K562 (cell line): ENCODE results near the gene TENT4B. TPM values are rescaled to one million over a fixed set of nuclear protein-coding genes. Genes with fewer than 3 reads are reported as not detected.

Experiments used
- ATAC-seq: fragments of 200-7000 bp; cut with Tn5 transposase; 3 replicates; pipeline ENCODE4 v1.9.1; 2020; ENCODE audit warnings: moderate library complexity
- BruUV-seq: library from RNA; stranded (reverse); fragments of 400-500 nt; replicated peaks from 2 replicates; lab custom pipeline; 2021; lab: Mats Ljungman, UMichigan
- CTCF ChIA-PET: fragments of 300-600 bp; formaldehyde crosslinking; extraction: SDS; loops from one replicate; lab custom pipeline; 2021; ENCODE audit warnings: low intra/inter-chr PET ratio; lab: Yijun Ruan, JAX
- POLR2A ChIA-PET: fragments of 300-600, 350-650 bp; sonication (Branson Sonifier 250); formaldehyde crosslinking; extraction: SDS; loops from one replicate; lab custom pipeline; 2021; ENCODE audit warnings: antibody characterized with exemption, inconsistent platforms; lab: Yijun Ruan, JAX
- DNase-seq, 4 experiments: peaks; one replicate each; pipeline versions ENCODE4 v3.0.0 to v3.0.0-alpha.2; 2011 to 2018; ENCODE audit warnings: low spot score in 3 of 4, mixed read lengths in 3 of 4; ENCODE audit errors: extremely low read depth in 1 of 4
- FAIRE-seq: peaks from 2 replicates; lab custom pipeline; 2011; peaks lifted over from hg19 to GRCh38; lab: Jason Lieb, UNC
- H2AFZ ChIP-seq: 2 replicates; pipeline ENCODE4 v1.6.0; 2011; ENCODE audit warnings: low read depth, low read length, control low read depth, inconsistent platforms
- H3K27ac ChIP-seq: fragments of 200-600 bp; 3 replicates; pipeline ENCODE4 v1.8.0; 2011; ENCODE audit warnings: low read depth, mild to moderate bottlenecking, control low read depth, inconsistent platforms, low read length, moderate library complexity, mixed read lengths; ENCODE audit errors: extremely low read depth
- H3K27me3 ChIP-seq, 2 experiments: fragments of 300-600 bp in 1 of 2; 2 replicates in 1 of 2; 3 replicates in 1 of 2; pipeline versions ENCODE4 v1.6.0 to v1.8.0; 2011; ENCODE audit warnings: inconsistent platforms in 2 of 2, low read length in 2 of 2, mild to moderate bottlenecking in 1 of 2, mixed read lengths in 1 of 2, moderate library complexity in 1 of 2; ENCODE audit not compliant: control insufficient read depth in 2 of 2, insufficient read depth in 2 of 2
- H3K36me3 ChIP-seq: fragments of 300-600 bp; 3 replicates; pipeline ENCODE4 v1.8.0; 2011; ENCODE audit warnings: mild to moderate bottlenecking, low read length, inconsistent platforms; ENCODE audit not compliant: control insufficient read depth, insufficient read depth
- H3K4me1 ChIP-seq, 2 experiments: fragments of 200-600 bp in 1 of 2; replicated peaks in 1 of 2; 2 replicates in 1 of 2; 3 replicates in 1 of 2; pipeline versions ENCODE4 v1.5.1 to v1.8.0; 2011; ENCODE audit warnings: inconsistent platforms in 2 of 2, low read length in 2 of 2, mild to moderate bottlenecking in 1 of 2, mixed read lengths in 1 of 2, moderate library complexity in 1 of 2; ENCODE audit not compliant: control insufficient read depth in 2 of 2, insufficient read depth in 2 of 2
- H3K4me2 ChIP-seq: 2 replicates; pipeline ENCODE4 v1.6.1; 2011; ENCODE audit warnings: low read length, control low read depth, inconsistent platforms, mixed read lengths; ENCODE audit not compliant: insufficient read depth
- H3K4me3 ChIP-seq: fragments of 200-600 bp; sonication (generic), shearing (Covaris generic); 2 replicates; pipeline ENCODE4 v1.5.1; 2016; ENCODE audit warnings: control low read depth, inconsistent platforms
- H3K79me2 ChIP-seq: fragments of 200-600 bp; 3 replicates; pipeline ENCODE4 v1.8.0; 2011; ENCODE audit warnings: low read length, inconsistent platforms; ENCODE audit not compliant: control insufficient read depth, insufficient read depth
- H3K9ac ChIP-seq, 2 experiments: 2 replicates each; pipeline versions ENCODE4 v1.6.0 to v1.6.1; 2011; ENCODE audit warnings: low read depth in 2 of 2, low read length in 2 of 2, control low read depth in 1 of 2, inconsistent platforms in 1 of 2, mild to moderate bottlenecking in 1 of 2, mixed read lengths in 1 of 2; ENCODE audit not compliant: insufficient read depth in 1 of 2
- H3K9me1 ChIP-seq: one replicate; pipeline ENCODE4 v1.6.0; 2011; ENCODE audit warnings: inconsistent platforms, mild to moderate bottlenecking, low read length, moderate library complexity; ENCODE audit not compliant: control insufficient read depth, insufficient read depth
- H3K9me3 ChIP-seq: replicated peaks from 2 replicates; pipeline ENCODE4 v1.5.1; 2011; ENCODE audit warnings: low read depth, low read length, inconsistent platforms; ENCODE audit not compliant: control insufficient read depth, insufficient read depth
- H4K20me1 ChIP-seq: replicated peaks from 2 replicates; pipeline ENCODE4 v1.6.1; 2011; ENCODE audit warnings: low read length, inconsistent platforms, mixed read lengths; ENCODE audit not compliant: control insufficient read depth, insufficient read depth
- CBX5 ChIP-seq: IDR thresholded peaks from 2 replicates; pipeline ENCODE4 v1.6.1; 2014; ENCODE audit warnings: low read depth, borderline replicate concordance
- CCNT2 ChIP-seq: IDR thresholded peaks from 2 replicates; pipeline ENCODE4 v1.6.1; 2011; ENCODE audit warnings: borderline replicate concordance, low read depth, mild to moderate bottlenecking, moderate library complexity, mixed read lengths, low read length; ENCODE audit not compliant: insufficient read length; ENCODE audit errors: extremely low read depth
- CHD2 ChIP-seq: IDR thresholded peaks from 2 replicates; pipeline ENCODE4 v1.6.1; 2011; ENCODE audit warnings: low read depth, low read length
- L3MBTL2 ChIP-seq: fragments of 450-650 bp; IDR thresholded peaks from 2 replicates; pipeline ENCODE4 v1.6.1; 2016; ENCODE audit warnings: mild to moderate bottlenecking, moderate library complexity
- NONO ChIP-seq, 2 experiments: fragments of 200-400 bp in 1 of 2; fragments of 450-650 bp in 1 of 2; formaldehyde crosslinking in 1 of 2; IDR thresholded peaks; 2 replicates each; pipeline ENCODE4 v1.6.1; 2017; ENCODE audit warnings: low read depth in 2 of 2, mild to moderate bottlenecking in 2 of 2, moderate library complexity in 2 of 2, low read length in 1 of 2
- NUFIP1 ChIP-seq: fragments of 450-650 bp; IDR thresholded peaks from 2 replicates; pipeline ENCODE4 v1.6.1; 2018; ENCODE audit not compliant: partially characterized antibody
- PCBP2 ChIP-seq: fragments of 200-400 bp; formaldehyde crosslinking; IDR thresholded peaks from 2 replicates; pipeline ENCODE4 v1.6.1; 2018; ENCODE audit warnings: low read length, low read depth, mild to moderate bottlenecking, moderate library complexity; ENCODE audit not compliant: poor library complexity, severe bottlenecking
- POLR2H ChIP-seq: IDR thresholded peaks from 2 replicates; pipeline ENCODE4 v1.6.1; 2016; ENCODE audit warnings: missing genetic modification characterization, low read depth, mild to moderate bottlenecking, control low read depth, missing compliant biosample characterization, moderate library complexity
- PREB ChIP-seq: sonication (generic); formaldehyde crosslinking; IDR thresholded peaks from 2 replicates; pipeline ENCODE4 v1.8.1; 2023; ENCODE audit warnings: mild to moderate bottlenecking, missing genetic modification reagents
- PTBP1 ChIP-seq: fragments of 200-400 bp; formaldehyde crosslinking; IDR thresholded peaks from 2 replicates; pipeline ENCODE4 v1.6.1; 2017; ENCODE audit warnings: low read depth, low read length
- RNF219 ChIP-seq: fragments of 250-450 bp; sonication (Bioruptor Pico); IDR thresholded peaks from 2 replicates; pipeline ENCODE4 v1.5.0; 2022; ENCODE audit warnings: mild to moderate bottlenecking
- THAP12 ChIP-seq: fragments of 250-450 bp; sonication (Bioruptor Pico); IDR thresholded peaks from 2 replicates; pipeline ENCODE4 v1.9.0; 2021; ENCODE audit warnings: mild to moderate bottlenecking, inconsistent platforms
- THAP7 ChIP-seq: fragments of 250-450 bp; sonication (Bioruptor Pico); IDR thresholded peaks from 2 replicates; pipeline ENCODE4 v1.5.0; 2021
- USF1 ChIP-seq: sonication (generic); formaldehyde crosslinking; IDR thresholded peaks from 2 replicates; pipeline ENCODE4 v1.9.0; 2022; ENCODE audit warnings: mild to moderate bottlenecking, missing genetic modification reagents
- ZKSCAN3 ChIP-seq: fragments of 250-450 bp; sonication (Bioruptor Pico); IDR thresholded peaks from 2 replicates; pipeline ENCODE4 v1.4.0; 2020
- ZNF408 ChIP-seq: fragments of 250-450 bp; sonication (Bioruptor Pico); IDR thresholded peaks from 2 replicates; pipeline ENCODE4 v1.4.0; 2020; ENCODE audit warnings: low read depth, mild to moderate bottlenecking, moderate library complexity
- WGBS: fragments of 100-300 bp; shearing (Covaris generic); methylation state at CpG from one replicate; pipeline ENCODE4 v1.1.6; 2016; ENCODE audit warnings: low coverage, mixed read lengths; ENCODE audit not compliant: insufficient coverage; ENCODE audit errors: missing lambda C conversion rate; 5-methylcytosine and 5-hydroxymethylcytosine counted together
- in situ Hi-C: fragments of 300-500 bp; cut with MboI; formaldehyde crosslinking; loops from 4 replicates; pipeline ENCODE4 v1.15.0; 2018; ENCODE audit warnings: inconsistent platforms, mixed read lengths
- intact Hi-C: fragments of 100-400 bp; cut with micrococcal nuclease; formaldehyde crosslinking; loops from 2 replicates; pipeline ENCODE4 v1.14.2; 2022
- polyA plus RNA-seq, 8 experiments: library from polyadenylated mRNA; depleted of rRNA in 4 of 8; stranded (reverse) in 5 of 8; unstranded in 3 of 8; fragments of >200 nt; fragmentation: Nextera tagmentation in 2 of 8; fragmentation: Illumina TruSeq in 1 of 8; extraction: Ambion mirVana in 2 of 8; extraction: Trizol in 1 of 8; gene quantifications; 2 replicates each; pipeline versions ENCODE4 v1.2.1 to v1.2.3, GENCODE V29; 2011 to 2014; ENCODE audit warnings: inconsistent platforms in 1 of 8, missing spikeins in 1 of 8
- total RNA-seq, 7 experiments: library from RNA; depleted of rRNA in 6 of 7; stranded (reverse); fragments of >200 nt in 6 of 7; fragmentation: Illumina TruSeq in 2 of 7; extraction: Trizol in 2 of 7; gene quantifications; 2 replicates each; pipeline versions ENCODE4 v1.2.1 to v1.2.3, GENCODE V29; 2011 to 2021; ENCODE audit warnings: low replicate concordance in 1 of 7

Gene TENT4B
- total and polyA plus RNA-seq, 9 of the 15 experiments (the other 6 are each of a cell fraction or from before 2014, with no cell fraction given), result 5.2 to 8.4 (median 7.0) TPM

- FAIRE-seq, result no peak
- Histone ChIP-seq H3K9me1 (no peaks in the 10 kb centered on the region), H3K9me3 (no peaks in the 10 kb centered on the region), H4K20me1 (no peaks in the 10 kb centered on the region), H3K4me1 (no peaks in the 10 kb centered on the region), H3K79me2 (no peaks in the 10 kb centered on the region), H3K4me2 (no peak overlapping the region), H3K27ac (no peak overlapping the region), H3K4me3 (no peak overlapping the region), H2AFZ (no peak overlapping the region), H3K36me3 (no peaks in the 10 kb centered on the region), H3K9ac (no peak overlapping the region), H3K27me3 (no peaks in the 10 kb centered on the region)
- ATAC-seq, result no peak
- no TSS peak for BruUV-seq
- intact Hi-C loops (no loop called here), in situ Hi-C loops (no loop called here)
- DNase-seq, result no peak
- POLR2A ChIA-PET, result no interaction called here
- CTCF ChIA-PET, result no interaction called here
- WGBS, result 50% methylated on average over 5 of the region's 5 CpGs
- TF ChIP-seq NONO (IDR thresholded peaks at IDR 0.05; ENCODE audit: low read depth in 2 of 2, low read length in 1 of 2) (no peak), POLR2H (tag) (no peak), NUFIP1 (no peak), ZKSCAN3 (CRISPR knock-in tag) (no peak), THAP12 (no peak), ZNF408 (CRISPR knock-in tag) (no peak), L3MBTL2 (no peak), PTBP1 (no peak), CBX5 (no peak), RNF219 (no peak), USF1 (CRISPR knock-in tag) (no peak), PREB (CRISPR knock-in tag) (no peak), THAP7 (no peak), PCBP2 (no peak), CCNT2 (no peak), CHD2 (no peak)
- TF ChIP-seq, all 486 proteins: peak for 0
Observed at GRCh38 chr16:50238868-50239301, 85.8 kb downstream of the TENT4B start.
